Liver (tissue), 3 donors: ENCODE results near the gene CEL.

Experiments used
- FOXA2 ChIP-seq: IDR thresholded peaks from 2 replicates; pipeline ENCODE4 v1.6.1; 2016; ENCODE audit warnings: antibody characterized with exemption
- GABPA ChIP-seq, 2 donors: IDR thresholded peaks in 1 of 2; conservative IDR thresholded peaks in 1 of 2; 2 replicates each; pipeline ENCODE4 v1.6.1; 2016; ENCODE audit warnings: antibody characterized with exemption in 2 of 2, mild to moderate bottlenecking in 1 of 2, moderate library complexity in 1 of 2
- HNF4G ChIP-seq: IDR thresholded peaks from 2 replicates; pipeline ENCODE4 v1.6.1; 2016; ENCODE audit warnings: antibody characterized with exemption
- JUND ChIP-seq, 2 donors: IDR thresholded peaks; 2 replicates each; pipeline ENCODE4 v1.6.1; 2016; ENCODE audit warnings: antibody characterized with exemption in 2 of 2
- NR2F2 ChIP-seq: IDR thresholded peaks from 2 replicates; pipeline ENCODE4 v1.6.1; 2016; ENCODE audit warnings: antibody characterized with exemption
- RXRA ChIP-seq, 2 donors: IDR thresholded peaks; 2 replicates each; pipeline ENCODE4 v1.6.1; 2017 to 2018; ENCODE audit warnings: antibody characterized with exemption in 2 of 2, mild to moderate bottlenecking in 1 of 2
- SP1 ChIP-seq: IDR thresholded peaks from 2 replicates; pipeline ENCODE4 v1.6.1; 2018; ENCODE audit warnings: antibody characterized with exemption, mild to moderate bottlenecking
- TAF1 ChIP-seq: conservative IDR thresholded peaks from 2 replicates; pipeline ENCODE4 v1.6.1; 2016; ENCODE audit warnings: antibody characterized with exemption, mild to moderate bottlenecking
- YY1 ChIP-seq: IDR thresholded peaks from 2 replicates; pipeline ENCODE4 v1.6.1; 2016; ENCODE audit warnings: antibody characterized with exemption, mild to moderate bottlenecking
- TF ChIP-seq, protein P1 (sequence below): fragments of 150-350 bp; IDR thresholded peaks from 2 replicates; pipeline ENCODE4 v1.5.1; 2017; ENCODE audit warnings: improper control_type of control experiment, low read depth, low read length; ENCODE audit not compliant: missing input control
- TF ChIP-seq, protein P2 (sequence below): IDR thresholded peaks from 2 replicates; pipeline ENCODE4 v1.6.1; 2016; ENCODE audit warnings: antibody characterized with exemption
- TF ChIP-seq, protein P3 (sequence below): IDR thresholded peaks from 2 replicates; pipeline ENCODE4 v1.6.1; 2016; ENCODE audit warnings: antibody characterized with exemption
- TF ChIP-seq, protein P4 (sequence below): IDR thresholded peaks from 2 replicates; pipeline ENCODE4 v1.6.1; 2016; ENCODE audit warnings: antibody characterized with exemption, mild to moderate bottlenecking
- TF ChIP-seq, protein P5 (sequence below): IDR thresholded peaks from 2 replicates; pipeline ENCODE4 v1.6.1; 2016; ENCODE audit warnings: antibody characterized with exemption
- donor health status: healthy.
- donor health status: healthy.

DNA sequence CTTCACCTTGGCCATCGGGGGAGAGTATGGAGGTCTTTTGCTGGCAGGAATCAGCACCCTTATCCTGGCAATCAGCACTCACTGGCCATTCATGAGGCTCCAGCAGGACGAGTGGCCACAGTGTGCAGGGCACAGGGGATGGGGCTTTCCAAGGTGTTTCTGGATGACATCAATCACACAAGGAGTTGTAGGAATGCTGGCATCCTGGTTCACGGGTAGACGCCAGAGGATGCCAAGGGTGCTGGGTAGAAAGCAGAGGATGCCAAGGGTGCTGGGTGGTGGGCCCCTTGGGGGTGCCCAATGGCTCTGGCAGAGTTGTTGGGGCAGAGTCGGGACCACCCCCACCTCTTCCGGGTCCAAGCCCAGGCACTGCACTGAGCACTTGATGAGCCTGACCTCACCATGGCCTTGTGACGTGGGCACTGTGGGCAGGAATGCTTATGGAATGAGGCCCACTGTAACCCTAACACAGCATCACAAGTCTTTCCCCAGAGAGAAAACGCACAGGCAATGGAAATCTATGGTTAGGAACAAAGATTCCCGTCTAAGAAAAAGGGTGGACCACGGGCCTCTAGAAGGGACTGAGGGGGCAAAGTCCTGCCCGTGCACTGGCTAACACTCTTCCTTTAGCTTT lies 29.1 kb downstream of the CEL start:
- TF ChIP-seq RXRA (IDR thresholded peaks at IDR 0.05) (no peak), YY1 (no peak), JUND (IDR thresholded peaks at IDR 0.05) (no peak), GABPA (IDR thresholded peaks at IDR 0.05 in 1 of 2, conservative IDR thresholded peaks at IDR 0.05 in 1 of 2) (no peak), FOXA2 (no peak), TAF1 (no peak), SP1 (no peak), HNF4G (no peak), NR2F2 (no peak)
- TF ChIP-seq, protein P1, sequence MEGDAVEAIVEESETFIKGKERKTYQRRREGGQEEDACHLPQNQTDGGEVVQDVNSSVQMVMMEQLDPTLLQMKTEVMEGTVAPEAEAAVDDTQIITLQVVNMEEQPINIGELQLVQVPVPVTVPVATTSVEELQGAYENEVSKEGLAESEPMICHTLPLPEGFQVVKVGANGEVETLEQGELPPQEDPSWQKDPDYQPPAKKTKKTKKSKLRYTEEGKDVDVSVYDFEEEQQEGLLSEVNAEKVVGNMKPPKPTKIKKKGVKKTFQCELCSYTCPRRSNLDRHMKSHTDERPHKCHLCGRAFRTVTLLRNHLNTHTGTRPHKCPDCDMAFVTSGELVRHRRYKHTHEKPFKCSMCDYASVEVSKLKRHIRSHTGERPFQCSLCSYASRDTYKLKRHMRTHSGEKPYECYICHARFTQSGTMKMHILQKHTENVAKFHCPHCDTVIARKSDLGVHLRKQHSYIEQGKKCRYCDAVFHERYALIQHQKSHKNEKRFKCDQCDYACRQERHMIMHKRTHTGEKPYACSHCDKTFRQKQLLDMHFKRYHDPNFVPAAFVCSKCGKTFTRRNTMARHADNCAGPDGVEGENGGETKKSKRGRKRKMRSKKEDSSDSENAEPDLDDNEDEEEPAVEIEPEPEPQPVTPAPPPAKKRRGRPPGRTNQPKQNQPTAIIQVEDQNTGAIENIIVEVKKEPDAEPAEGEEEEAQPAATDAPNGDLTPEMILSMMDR: no peak
- TF ChIP-seq, protein P2, sequence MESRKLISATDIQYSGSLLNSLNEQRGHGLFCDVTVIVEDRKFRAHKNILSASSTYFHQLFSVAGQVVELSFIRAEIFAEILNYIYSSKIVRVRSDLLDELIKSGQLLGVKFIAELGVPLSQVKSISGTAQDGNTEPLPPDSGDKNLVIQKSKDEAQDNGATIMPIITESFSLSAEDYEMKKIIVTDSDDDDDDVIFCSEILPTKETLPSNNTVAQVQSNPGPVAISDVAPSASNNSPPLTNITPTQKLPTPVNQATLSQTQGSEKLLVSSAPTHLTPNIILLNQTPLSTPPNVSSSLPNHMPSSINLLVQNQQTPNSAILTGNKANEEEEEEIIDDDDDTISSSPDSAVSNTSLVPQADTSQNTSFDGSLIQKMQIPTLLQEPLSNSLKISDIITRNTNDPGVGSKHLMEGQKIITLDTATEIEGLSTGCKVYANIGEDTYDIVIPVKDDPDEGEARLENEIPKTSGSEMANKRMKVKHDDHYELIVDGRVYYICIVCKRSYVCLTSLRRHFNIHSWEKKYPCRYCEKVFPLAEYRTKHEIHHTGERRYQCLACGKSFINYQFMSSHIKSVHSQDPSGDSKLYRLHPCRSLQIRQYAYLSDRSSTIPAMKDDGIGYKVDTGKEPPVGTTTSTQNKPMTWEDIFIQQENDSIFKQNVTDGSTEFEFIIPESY: no peak
- TF ChIP-seq, protein P3, sequence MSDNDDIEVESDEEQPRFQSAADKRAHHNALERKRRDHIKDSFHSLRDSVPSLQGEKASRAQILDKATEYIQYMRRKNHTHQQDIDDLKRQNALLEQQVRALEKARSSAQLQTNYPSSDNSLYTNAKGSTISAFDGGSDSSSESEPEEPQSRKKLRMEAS: no peak
- TF ChIP-seq, protein P4, sequence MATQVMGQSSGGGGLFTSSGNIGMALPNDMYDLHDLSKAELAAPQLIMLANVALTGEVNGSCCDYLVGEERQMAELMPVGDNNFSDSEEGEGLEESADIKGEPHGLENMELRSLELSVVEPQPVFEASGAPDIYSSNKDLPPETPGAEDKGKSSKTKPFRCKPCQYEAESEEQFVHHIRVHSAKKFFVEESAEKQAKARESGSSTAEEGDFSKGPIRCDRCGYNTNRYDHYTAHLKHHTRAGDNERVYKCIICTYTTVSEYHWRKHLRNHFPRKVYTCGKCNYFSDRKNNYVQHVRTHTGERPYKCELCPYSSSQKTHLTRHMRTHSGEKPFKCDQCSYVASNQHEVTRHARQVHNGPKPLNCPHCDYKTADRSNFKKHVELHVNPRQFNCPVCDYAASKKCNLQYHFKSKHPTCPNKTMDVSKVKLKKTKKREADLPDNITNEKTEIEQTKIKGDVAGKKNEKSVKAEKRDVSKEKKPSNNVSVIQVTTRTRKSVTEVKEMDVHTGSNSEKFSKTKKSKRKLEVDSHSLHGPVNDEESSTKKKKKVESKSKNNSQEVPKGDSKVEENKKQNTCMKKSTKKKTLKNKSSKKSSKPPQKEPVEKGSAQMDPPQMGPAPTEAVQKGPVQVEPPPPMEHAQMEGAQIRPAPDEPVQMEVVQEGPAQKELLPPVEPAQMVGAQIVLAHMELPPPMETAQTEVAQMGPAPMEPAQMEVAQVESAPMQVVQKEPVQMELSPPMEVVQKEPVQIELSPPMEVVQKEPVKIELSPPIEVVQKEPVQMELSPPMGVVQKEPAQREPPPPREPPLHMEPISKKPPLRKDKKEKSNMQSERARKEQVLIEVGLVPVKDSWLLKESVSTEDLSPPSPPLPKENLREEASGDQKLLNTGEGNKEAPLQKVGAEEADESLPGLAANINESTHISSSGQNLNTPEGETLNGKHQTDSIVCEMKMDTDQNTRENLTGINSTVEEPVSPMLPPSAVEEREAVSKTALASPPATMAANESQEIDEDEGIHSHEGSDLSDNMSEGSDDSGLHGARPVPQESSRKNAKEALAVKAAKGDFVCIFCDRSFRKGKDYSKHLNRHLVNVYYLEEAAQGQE: no peak
- TF ChIP-seq, protein P5, sequence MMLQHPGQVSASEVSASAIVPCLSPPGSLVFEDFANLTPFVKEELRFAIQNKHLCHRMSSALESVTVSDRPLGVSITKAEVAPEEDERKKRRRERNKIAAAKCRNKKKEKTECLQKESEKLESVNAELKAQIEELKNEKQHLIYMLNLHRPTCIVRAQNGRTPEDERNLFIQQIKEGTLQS: no peak
